Ovary (tissue), 3 donors: ENCODE measurements around the gene SSB.

Experiments used
- CTCF ChIP-seq, 3 donors: fragments of 450-650 bp in 2 of 3; fragments of 200-600 bp in 1 of 3; IDR thresholded peaks; one replicate each; pipeline versions ENCODE4 v1.5.1 to v1.8.0; 2016 to 2022; ENCODE audit warnings: antibody characterized with exemption in 3 of 3, mild to moderate bottlenecking in 1 of 3
- EP300 ChIP-seq: sonication (generic); formaldehyde crosslinking; IDR thresholded peaks from one replicate; pipeline ENCODE4 v1.6.1; 2017; ENCODE audit warnings: antibody characterized with exemption
- POLR2A ChIP-seq: fragments of 450-650 bp; IDR thresholded peaks from one replicate; pipeline ENCODE4 v1.6.1; 2017; ENCODE audit warnings: antibody characterized with exemption, mild to moderate bottlenecking, moderate library complexity
- donor health status: DM: no; HTN: no; CAD: no.

- TF ChIP-seq CTCF (IDR thresholded peaks at IDR 0.05) (no peak), EP300 (no peak), POLR2A (no peak)
These were observed 46.3 kb downstream of the SSB start for GRCh38 chr2:169845016-169845415.
